SK-N-SH treated with all-trans-retinoic acid at 6 μM for 48 hours (cell line): ENCODE data around the gene RLN3.

Experiments
- ESRRG ChIP-seq: fragments of 250-450 bp; sonication (Bioruptor Pico); IDR thresholded peaks from 2 replicates; pipeline ENCODE4 v1.6.1; 2021; ENCODE audit warnings: mild to moderate bottlenecking
- OSR1 ChIP-seq: fragments of 250-450 bp; sonication (Bioruptor Pico); IDR thresholded peaks from 2 replicates; pipeline ENCODE4 v1.8.0; 2022; ENCODE audit warnings: moderate library complexity, mild to moderate bottlenecking, inconsistent platforms
- RARB ChIP-seq: fragments of 250-450 bp; sonication (Bioruptor Pico); IDR thresholded peaks from 2 replicates; pipeline ENCODE4 v1.8.0; 2021; ENCODE audit warnings: mild to moderate bottlenecking, moderate library complexity
- ZNF565 ChIP-seq: fragments of 450-650 bp; formaldehyde crosslinking; conservative IDR thresholded peaks from 2 replicates; pipeline ENCODE4 v1.5.0; 2020; ENCODE audit warnings: low read depth, mild to moderate bottlenecking, moderate library complexity

GRCh38 chr19:14027856-14028450, at the start of gene RLN3:
- TF ChIP-seq ESRRG (CRISPR knock-in tag) (no peak), RARB (CRISPR knock-in tag) (no peak), ZNF565 (CRISPR knock-in tag) (no peak), OSR1 (CRISPR knock-in tag) (no peak)
